Esophagus squamous epithelium (tissue), 5 donors: ENCODE measurements around the gene CD6. TPM values are rescaled to one million over a fixed set of nuclear protein-coding genes. Genes with fewer than 3 reads are reported as not detected.

Source experiments
- DNase-seq: peaks from one replicate; lab custom pipeline; 2025; lab: John Stamatoyannopoulos, UW
- H3K27ac ChIP-seq, 4 donors: fragments of 200-600 bp; sonication (generic); one replicate each; pipeline ENCODE4 v1.5.1; 2016 to 2019; ENCODE audit warnings: mild to moderate bottlenecking in 1 of 4
- H3K27me3 ChIP-seq, 4 donors: fragments of 200-600 bp; sonication (generic); 1 replicate in 3 of 4; 2 replicates in 1 of 4; pipeline versions ENCODE4 v1.5.1 to v1.6.0; 2017 to 2021; ENCODE audit warnings: antibody characterized with exemption in 1 of 4
- H3K36me3 ChIP-seq, 3 donors: fragments of 200-600 bp; sonication (generic); one replicate each; pipeline ENCODE4 v1.5.1; 2016 to 2019
- H3K4me1 ChIP-seq, 3 donors: fragments of 200-600 bp; sonication (generic); one replicate each; pipeline ENCODE4 v1.5.1; 2017 to 2019
- H3K4me3 ChIP-seq, 4 donors: fragments of 200-600 bp; sonication (generic); 1 replicate in 3 of 4; 2 replicates in 1 of 4; pipeline ENCODE4 v1.5.1; 2016 to 2019; ENCODE audit warnings: mild to moderate bottlenecking in 2 of 4, moderate library complexity in 1 of 4
- H3K9me3 ChIP-seq, 3 donors: fragments of 200-600 bp; sonication (generic); one replicate each; pipeline ENCODE4 v1.5.1; 2016 to 2019
- POLR2A ChIP-seq, 4 donors: fragments of 450-650 bp; IDR thresholded peaks; one replicate each; pipeline ENCODE4 v1.6.1; 2017; ENCODE audit warnings: antibody characterized with exemption in 4 of 4, mild to moderate bottlenecking in 4 of 4, moderate library complexity in 3 of 4
- WGBS, 2 donors: methylation state at CpG; one replicate each; pipeline ENCODE4 v1.1.5; 2018; 5-methylcytosine and 5-hydroxymethylcytosine counted together
- intact Hi-C: fragments of 100-400 bp; cut with DNase I; formaldehyde crosslinking; loops from one replicate; pipeline ENCODE4 v1.15.0; 2022
- total RNA-seq, 4 donors: library from RNA; depleted of rRNA; stranded (reverse); fragments of >200 nt; gene quantifications; one replicate each; pipeline ENCODE4 v1.1.0, GENCODE V29; 2016
- TF ChIP-seq, protein P1 (sequence below), 6 experiments: fragments of 450-650 bp in 4 of 6; fragments of 200-600 bp in 2 of 6; sonication (generic) in 2 of 6; IDR thresholded peaks; one replicate each; pipeline ENCODE4 v1.5.1; 2016 to 2019; ENCODE audit warnings: antibody characterized with exemption in 6 of 6, mild to moderate bottlenecking in 4 of 6, moderate library complexity in 4 of 6
- donor health status: DM: yes; HTN: yes; CAD: no.

Gene CD6
- total RNA-seq, 4 donors from 2014 or later: 0.79 to 4.4 (median 1.4) TPM

DNA sequence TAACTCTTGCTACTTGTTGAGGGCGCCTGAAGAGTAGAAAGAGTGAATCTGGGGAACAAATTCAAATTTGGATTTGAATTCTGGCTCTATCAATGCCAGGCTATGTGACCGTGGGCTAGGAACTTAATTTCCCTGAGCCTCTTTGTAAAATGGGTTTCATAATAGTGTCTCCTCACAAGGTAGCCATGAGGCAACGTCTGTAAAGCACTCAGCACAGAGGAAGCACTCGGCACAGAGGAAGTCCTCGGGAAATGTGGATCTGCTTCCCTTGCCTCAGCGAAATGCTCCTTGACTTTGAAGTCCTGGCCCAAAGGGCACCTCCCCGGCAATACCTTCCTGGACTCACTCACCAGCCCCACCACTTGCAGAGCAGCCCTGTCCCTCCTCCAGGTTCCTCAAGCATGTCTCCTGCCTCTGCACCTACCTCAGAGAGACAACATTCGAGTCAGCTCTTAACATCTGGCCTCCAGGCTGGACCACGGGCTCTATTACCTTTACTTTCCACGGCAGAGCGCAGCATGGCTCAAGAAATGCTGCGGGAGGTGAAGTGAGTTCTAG lies 17.7 kb downstream of the CD6 start:
- TF ChIP-seq, protein P1, sequence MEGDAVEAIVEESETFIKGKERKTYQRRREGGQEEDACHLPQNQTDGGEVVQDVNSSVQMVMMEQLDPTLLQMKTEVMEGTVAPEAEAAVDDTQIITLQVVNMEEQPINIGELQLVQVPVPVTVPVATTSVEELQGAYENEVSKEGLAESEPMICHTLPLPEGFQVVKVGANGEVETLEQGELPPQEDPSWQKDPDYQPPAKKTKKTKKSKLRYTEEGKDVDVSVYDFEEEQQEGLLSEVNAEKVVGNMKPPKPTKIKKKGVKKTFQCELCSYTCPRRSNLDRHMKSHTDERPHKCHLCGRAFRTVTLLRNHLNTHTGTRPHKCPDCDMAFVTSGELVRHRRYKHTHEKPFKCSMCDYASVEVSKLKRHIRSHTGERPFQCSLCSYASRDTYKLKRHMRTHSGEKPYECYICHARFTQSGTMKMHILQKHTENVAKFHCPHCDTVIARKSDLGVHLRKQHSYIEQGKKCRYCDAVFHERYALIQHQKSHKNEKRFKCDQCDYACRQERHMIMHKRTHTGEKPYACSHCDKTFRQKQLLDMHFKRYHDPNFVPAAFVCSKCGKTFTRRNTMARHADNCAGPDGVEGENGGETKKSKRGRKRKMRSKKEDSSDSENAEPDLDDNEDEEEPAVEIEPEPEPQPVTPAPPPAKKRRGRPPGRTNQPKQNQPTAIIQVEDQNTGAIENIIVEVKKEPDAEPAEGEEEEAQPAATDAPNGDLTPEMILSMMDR (IDR thresholded peaks at IDR 0.05): no peak
- TF ChIP-seq POLR2A (IDR thresholded peaks at IDR 0.05): no peak

DNA sequence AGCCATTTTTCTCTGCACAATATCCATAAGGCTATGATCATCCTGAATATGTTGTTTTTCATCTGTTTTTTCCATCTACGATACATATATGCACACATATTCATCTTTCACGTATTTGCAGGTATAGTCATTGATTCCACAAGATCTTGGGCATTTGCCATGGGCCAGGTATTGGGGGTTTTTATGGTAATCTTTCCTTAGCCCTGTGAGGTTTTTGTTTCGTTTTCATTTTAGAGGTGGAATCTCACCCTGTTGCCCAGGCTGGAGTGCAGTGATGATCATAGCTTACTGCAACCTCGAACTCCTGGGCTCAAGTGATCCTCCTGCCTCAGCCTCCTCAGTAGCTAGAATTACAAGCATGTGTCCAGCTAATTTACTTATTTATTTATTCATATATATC lies 20.0 kb downstream of the CD6 start:
- Histone ChIP-seq H3K27me3 (peaks cover 0 to 36% (median 0%) of the 10 kb centered on the region in 4 donors), H3K36me3 (no peaks in the 10 kb centered on the region), H3K4me3 (no peak overlapping the region), H3K4me1 (peaks cover 4 to 31% (median 13%) of the 10 kb centered on the region in 3 donors), H3K9me3 (no peaks in the 10 kb centered on the region), H3K27ac (no peak overlapping the region)
- TF ChIP-seq, protein P1 (IDR thresholded peaks at IDR 0.05): no peak
- intact Hi-C loops: no loop called here
- DNase-seq: no peak
- 67 to 82% methylated on average over 4 of the region's 4 CpGs for WGBS, 2 donors

More for the DNA sequence above, 17.7 kb downstream of the CD6 start:
- H3K4me3 ChIP-seq: no peak overlapping the region
- H3K9me3 ChIP-seq: no peaks in the 10 kb centered on the region
- 53 to 58% methylated on average over 10 to 12 of the region's 12 CpGs for WGBS, 2 donors
- H3K36me3 ChIP-seq: no peaks in the 10 kb centered on the region
- no peak overlapping the region for H3K27ac ChIP-seq
- H3K4me1 ChIP-seq: peaks cover 0 to 15% (median 6%) of the 10 kb centered on the region in 3 donors
- intact Hi-C loops: no loop called here
- H3K27me3 ChIP-seq: peaks cover 0 to 36% (median 0%) of the 10 kb centered on the region in 4 donors
- no peak for DNase-seq

DNA sequence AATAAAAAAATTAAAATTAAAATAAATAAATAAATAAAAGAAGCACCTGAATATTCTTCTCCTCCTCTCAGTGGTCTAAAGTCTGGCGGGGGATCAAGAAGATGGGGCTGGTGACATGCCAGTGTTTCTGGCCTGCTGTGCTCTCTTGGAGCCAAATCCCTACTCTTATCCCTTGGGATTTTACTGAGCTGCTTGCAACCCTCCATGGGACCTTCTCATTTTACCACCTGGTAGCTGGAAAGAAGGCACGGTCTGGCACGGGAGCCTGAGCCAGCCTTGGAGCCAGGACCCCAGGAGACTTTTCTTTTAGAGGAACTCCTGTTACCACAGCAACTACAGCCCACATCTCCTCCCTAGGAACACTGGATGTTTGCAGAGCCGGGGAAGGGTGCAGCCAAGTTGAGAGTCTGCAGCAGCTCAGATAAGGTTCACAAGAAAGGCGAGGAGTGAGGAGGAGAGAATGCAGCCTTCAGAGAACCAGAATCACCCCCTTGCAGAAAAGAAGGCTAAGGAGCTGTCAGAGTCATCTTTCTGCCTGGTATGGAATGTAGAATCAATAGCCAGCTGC lies 21.4 kb downstream of the CD6 start:
- no peak for DNase-seq
- no peak for TF ChIP-seq POLR2A (IDR thresholded peaks at IDR 0.05)
- TF ChIP-seq, protein P1 (IDR thresholded peaks at IDR 0.05): no peak
- intact Hi-C loops: no loop called here
- Histone ChIP-seq H3K4me1 (peaks cover 5 to 31% (median 10%) of the 10 kb centered on the region in 3 donors), H3K27ac (no peak overlapping the region), H3K36me3 (no peaks in the 10 kb centered on the region), H3K27me3 (peaks cover 0 to 33% (median 0%) of the 10 kb centered on the region in 4 donors), H3K9me3 (no peaks in the 10 kb centered on the region), H3K4me3 (no peak overlapping the region)
- 54 to 64% methylated on average over 3 to 5 of the region's 5 CpGs for WGBS, 2 donors

DNA sequence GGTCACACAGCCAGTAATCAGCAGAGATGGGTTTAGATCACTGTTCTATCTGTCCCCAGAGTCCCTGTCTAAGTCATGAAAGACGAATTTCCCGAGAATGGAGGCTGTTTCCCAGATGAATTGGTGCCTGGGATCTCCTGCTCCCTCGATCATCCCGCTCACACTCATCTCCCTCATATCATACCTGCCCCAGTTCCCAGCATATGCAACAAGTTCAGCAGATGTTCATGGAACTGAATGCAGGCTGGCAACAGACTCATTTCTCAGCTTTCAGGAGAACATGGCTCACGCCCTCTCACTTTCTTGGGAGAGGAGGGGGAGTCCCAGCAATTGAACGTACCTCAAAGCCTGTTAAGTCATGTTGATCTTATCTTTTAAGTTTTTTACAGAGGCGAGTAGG lies 22.1 kb downstream of the CD6 start:
- 40 to 61% methylated on average over 4 to 6 of the region's 7 CpGs for WGBS, 2 donors
- H3K27me3 ChIP-seq: peaks cover 0 to 26% (median 0%) of the 10 kb centered on the region in 4 donors
- H3K36me3 ChIP-seq: no peaks in the 10 kb centered on the region
- DNase-seq: no peak
- intact Hi-C loops: no loop called here
- H3K9me3 ChIP-seq: no peaks in the 10 kb centered on the region
- TF ChIP-seq POLR2A (IDR thresholded peaks at IDR 0.05): no peak
- TF ChIP-seq, protein P1 (IDR thresholded peaks at IDR 0.05): no peak
- no peak overlapping the region for H3K27ac ChIP-seq
- no peak overlapping the region for H3K4me3 ChIP-seq
- H3K4me1 ChIP-seq: peaks cover 5 to 31% (median 10%) of the 10 kb centered on the region in 3 donors

GRCh38 chr11:60994541-60995080 lies 23.1 kb downstream of the CD6 start:
- peaks cover 0 to 22% (median 0%) of the 10 kb centered on the region in 4 donors for H3K27me3 ChIP-seq
- H3K9me3 ChIP-seq: no peaks in the 10 kb centered on the region
- peaks cover 5 to 31% (median 10%) of the 10 kb centered on the region in 3 donors for H3K4me1 ChIP-seq
- no peak for DNase-seq
- peak overlapping the region in 1 of 4 donors; percentile 3 for H3K27ac ChIP-seq
- TF ChIP-seq POLR2A (IDR thresholded peaks at IDR 0.05): no peak
- TF ChIP-seq, protein P1 (IDR thresholded peaks at IDR 0.05): no peak
- intact Hi-C loops: no loop called here
- 29 to 48% methylated on average over 7 of the region's 7 CpGs for WGBS, 2 donors
- H3K36me3 ChIP-seq: no peaks in the 10 kb centered on the region
- H3K4me3 ChIP-seq: no peak overlapping the region
